Activated CD4-positive, CD25-positive, alpha-beta regulatory T cell treated with anti-CD3 and anti-CD28 coated beads, Interleukin-2, amount 50 U/mL, for 16 hours (primary cell): Measurements from ENCODE around the gene MTUS2.

Experiments
- DNase-seq: peaks from one replicate; pipeline ENCODE4 v3.0.0-alpha.2; 2020; ENCODE audit warnings: low read depth, low spot score

The MTUS2 gene

DNA sequence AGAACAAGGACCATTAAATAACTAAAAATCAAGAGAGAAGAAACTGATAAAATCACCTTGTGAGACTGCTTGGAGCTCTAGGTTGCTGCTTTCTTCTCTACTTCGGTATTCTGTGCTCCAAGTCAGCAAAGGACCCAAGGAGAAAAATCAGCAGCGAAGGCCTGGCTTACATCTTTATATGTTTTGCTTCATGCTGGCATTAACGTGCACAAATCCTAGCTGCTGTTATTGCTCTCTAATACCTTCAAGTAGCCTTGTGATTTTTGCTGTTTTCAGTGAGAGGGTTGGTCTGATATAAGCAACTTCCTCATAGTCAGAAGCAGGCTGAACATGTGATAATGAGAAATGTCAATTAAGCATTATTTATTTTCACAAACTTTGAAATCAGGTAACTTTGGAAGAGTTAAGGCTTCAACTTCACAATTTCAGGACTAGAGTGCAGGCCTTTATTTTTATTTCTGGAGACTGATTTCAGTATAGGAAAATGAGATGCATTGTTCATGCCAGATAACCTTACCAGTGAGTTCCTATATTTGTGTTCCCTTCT, 410.2 kb downstream of the MTUS2 start:
- DNase-seq, result no peak

GRCh38 chr13:29239653-29240525, 419.8 kb downstream of the MTUS2 start:
- no peak for DNase-seq

DNA sequence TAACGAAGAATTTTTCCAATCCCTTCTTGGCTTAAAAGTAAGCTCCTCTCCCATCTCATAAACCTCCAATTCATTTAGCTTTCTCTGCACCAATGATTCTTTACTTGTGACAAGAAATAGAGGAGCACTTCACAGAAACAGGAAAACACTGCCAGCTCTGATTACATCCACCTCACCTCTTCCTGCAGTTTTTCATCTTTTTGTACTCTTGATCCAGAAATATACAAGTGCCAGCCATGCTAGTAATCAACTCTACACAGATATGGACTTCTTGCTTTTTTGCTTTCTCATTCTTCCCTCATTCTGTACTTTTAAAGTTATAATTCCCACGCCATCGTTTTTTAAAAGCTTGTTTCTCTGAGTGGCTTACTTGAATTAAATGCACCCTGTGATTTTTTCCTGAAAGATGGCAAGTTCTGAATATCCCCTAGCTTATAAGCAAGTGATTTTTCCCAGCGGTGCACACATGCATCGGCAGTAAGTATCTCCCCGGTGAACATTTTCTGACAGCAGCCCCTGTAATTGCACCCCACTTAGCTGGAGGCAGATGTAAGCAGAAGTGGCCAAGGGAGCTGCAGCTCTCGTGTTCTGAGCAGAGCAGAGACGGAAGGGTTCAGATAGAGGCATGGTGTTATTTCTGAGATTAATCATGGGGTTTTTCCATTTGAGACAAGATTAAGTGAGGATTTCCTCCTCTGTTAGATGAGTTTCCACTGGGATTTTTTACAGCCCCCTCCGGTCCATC, 434.7 kb downstream of the MTUS2 start:
- DNase-seq, result no peak

DNA sequence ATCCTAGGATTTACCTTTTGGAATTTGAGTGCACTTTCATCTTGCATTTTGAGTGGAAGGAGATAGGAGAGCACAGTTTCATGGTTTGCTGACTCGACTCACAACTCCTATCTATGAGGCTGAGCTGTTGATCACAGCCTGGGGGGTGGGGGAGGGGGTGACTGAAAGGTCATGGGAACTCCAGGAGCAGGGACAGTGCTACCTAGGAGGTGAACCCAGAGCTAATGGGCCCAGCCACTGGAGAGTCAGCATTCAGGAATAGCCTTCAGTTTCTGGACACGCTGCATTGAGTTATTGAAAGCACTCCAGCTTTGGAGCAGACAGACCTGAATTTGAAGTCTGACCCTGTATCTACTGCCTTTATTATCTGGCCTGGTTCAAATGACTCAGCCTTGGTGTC, 435.4 kb downstream of the MTUS2 start:
- no peak for DNase-seq

DNA sequence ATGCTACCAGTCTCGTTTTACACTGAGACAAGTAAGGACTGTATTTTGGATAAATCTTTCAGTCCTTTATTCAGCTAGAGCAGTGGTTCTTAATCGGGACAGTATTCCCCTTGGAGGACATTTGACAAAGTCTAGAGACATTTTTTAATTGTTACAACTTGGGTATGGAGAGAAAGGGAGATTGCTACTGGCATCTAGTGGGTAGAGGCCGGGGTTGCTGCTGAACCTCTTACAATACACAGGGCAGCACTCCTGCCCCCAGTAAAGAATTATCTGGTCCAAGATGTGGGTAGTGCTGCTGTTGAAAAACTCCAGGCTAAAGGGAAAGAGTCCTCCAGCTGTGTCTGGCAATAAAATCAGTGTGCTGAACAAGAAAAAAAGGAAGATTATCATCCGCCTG, 440.5 kb downstream of the MTUS2 start:
- DNase-seq, result no peak

DNA sequence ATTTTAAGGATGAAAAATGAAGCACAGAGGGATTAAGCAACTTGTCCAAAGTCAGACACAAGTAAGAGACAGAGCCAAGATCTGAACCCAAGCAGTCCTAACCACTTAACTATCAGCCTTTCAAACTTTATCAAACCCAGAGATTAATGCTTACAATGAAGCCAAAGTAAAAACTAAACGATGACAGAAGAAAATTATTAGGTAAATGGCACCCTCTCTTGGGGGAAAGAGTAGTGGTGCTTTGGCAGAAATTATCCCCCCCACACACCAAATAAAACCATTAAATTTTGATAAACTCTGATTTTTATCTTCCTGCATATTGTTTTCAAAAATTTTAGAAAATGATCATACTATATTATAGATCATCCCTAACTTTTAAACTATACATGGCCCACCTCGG, 446.1 kb downstream of the MTUS2 start:
- no peak for DNase-seq

DNA sequence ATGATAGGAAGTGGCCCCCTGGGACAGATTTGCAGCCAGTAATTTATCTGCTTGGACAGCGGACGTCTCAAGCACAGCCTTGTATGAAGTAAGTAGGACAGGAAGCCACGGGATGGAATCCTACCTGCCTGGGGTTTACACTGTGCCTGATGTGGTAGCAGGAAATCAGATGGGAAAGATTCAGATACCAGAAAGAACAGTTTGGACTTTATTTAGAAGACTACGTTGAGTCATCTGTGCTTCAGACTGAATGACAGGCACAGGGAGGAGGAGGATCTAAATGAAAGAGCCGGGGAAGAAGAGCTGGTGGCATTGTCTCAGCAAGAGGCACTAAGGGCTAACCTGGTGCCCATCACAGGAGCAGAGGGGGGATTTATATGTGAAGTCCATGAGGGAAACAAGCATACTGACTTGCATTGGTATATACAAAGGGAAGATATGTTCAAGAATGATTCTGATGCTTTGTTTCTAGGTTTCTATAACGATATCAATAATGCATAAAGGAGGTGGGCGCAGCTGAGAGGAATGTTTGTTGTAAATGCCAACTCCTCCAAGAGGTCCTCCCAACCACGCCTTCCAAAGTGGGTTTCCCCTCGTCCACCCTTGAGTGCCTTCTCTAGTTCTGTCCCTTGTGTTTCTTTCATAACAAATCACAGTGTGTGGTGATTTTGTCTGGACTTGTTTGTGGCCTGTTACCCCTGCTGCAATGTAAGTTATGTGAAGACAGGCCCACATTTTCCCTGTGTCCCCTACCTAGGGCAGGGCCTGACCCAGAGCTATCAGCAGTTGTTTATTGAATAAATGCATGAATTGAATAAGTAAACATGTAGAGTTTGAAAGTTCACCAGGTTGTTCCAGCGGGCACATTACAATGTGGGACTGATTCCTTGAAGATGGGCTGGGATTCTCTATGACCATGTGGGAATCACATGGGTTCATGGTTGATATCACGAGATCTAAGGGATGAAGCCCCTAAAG, 446.9 kb downstream of the MTUS2 start:
- no peak for DNase-seq

DNA sequence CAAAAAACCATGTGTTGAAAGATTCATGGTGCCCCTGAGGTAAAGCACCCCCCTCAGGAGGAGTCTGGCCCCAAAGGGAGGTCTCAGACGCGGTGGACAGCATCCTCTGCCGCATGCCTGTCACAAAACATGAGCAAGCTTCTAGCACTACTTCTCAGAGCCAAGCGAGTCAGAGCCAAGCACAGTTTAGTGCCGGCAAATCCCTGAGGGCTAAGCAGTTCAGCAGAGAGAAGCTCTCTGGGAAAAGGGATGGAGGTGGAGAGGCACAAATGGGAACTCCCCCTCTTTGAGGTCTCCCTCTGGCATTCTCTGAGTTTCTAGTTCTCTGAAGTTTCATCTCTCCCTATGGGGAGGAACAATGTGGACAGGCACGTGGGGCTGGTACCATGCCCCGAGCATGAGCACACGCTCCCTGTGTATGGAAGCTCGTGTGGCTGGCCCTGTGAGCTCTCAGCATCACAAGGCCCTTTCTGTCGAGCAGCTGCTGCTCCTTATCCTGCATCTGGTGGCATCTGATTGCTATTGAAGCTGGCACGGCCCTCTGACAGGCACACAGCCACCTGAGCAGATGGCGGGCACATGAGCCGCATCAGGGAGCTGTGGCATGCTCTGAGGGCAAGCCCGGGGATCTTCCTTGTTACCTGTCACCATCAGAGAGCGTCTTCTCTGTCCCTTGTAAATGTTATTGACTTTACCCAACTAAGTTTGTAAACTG, 450.3 kb downstream of the MTUS2 start:
- DNase-seq, result no peak

- no peak for DNase-seq
Measured at GRCh38 chr13:29271606-29272005, 451.5 kb downstream of the MTUS2 start.

GRCh38 chr13:29279356-29280254, 459.5 kb downstream of the MTUS2 start:
- no peak for DNase-seq

GRCh38 chr13:29281932-29282495, 461.9 kb downstream of the MTUS2 start:
- no peak for DNase-seq

DNA sequence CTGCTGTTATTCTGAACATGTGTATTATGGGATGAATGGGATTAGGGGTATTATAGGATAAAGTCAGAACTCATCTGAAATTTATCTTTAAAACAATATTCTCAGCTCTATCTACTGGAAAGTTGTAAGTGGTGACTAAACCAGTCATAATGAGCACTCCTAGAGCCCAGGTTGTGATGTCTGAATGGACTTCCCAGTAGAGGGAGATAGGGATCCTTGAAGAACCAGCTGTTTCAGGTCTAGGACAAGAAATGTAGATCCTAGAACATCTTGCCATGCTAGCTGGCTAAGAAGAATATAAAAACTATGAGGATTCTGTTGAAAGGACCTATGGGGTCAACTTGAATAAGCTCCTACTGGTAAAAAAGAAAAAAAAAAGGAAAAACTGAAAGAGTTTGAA, 464.6 kb downstream of the MTUS2 start:
- no peak for DNase-seq

DNA sequence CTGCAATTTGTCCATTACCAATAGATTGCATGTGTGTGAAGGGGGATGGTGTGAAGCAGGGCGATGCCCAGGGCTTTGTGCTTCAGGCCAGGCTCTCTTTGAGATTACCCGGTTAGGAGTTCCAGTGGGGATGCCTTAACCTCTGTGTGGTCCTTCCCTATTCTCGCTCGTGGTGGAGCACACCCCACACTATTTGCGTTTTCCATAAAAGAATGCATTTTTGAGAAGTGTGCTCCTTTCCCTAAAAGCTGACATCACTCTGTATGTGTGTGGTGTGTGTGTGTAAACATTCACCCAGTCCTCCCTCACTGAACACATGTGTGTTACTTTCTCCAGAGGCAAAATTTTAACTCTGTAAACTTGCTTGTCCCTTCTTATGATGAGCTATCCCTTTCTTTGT, 467.1 kb downstream of the MTUS2 start:
- no peak for DNase-seq

DNA sequence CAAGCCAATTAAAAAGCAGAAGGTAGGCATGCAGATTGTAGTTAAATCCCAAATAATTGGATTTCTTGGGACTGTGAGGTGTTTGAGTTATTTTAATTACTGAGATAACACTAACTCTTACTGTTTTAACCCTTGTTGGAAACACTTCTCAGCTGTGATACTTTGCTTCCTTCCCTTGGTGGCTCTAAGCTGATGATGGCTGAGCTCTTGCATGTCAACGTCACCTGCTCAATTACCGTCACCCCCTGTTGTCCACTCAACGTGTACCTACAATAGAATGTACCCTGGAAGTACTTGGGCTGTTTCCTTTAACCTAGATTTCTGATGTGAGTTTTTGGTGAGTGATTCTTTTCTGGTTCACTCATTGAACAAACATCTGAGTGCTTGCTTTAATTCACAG, 471.9 kb downstream of the MTUS2 start:
- no peak for DNase-seq

- no peak for DNase-seq
Measured at GRCh38 chr13:29294821-29295220, 474.7 kb downstream of the MTUS2 start.

GRCh38 chr13:29301027-29301426, 480.9 kb downstream of the MTUS2 start:
- no peak for DNase-seq

DNA sequence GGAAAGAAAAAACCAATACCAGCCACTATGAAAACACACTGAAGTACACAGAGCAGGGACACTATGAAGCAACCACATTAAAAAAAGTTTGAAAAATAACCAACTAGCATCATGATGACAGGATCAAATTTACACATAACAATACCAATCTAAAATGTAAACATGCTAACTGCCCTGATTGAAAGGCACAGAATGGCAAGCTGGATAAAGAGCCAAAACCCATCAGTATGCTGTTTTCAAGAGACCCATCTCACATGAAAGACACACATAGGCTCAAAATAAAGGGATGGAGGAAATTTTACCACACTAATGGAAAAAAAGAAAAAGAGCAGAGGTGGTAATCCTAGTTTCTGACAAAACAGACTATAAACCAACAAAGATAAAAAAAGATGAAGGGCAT, 484.0 kb downstream of the MTUS2 start:
- no peak for DNase-seq

- no peak for DNase-seq
Measured at GRCh38 chr13:29310806-29311205, 490.7 kb downstream of the MTUS2 start.

DNA sequence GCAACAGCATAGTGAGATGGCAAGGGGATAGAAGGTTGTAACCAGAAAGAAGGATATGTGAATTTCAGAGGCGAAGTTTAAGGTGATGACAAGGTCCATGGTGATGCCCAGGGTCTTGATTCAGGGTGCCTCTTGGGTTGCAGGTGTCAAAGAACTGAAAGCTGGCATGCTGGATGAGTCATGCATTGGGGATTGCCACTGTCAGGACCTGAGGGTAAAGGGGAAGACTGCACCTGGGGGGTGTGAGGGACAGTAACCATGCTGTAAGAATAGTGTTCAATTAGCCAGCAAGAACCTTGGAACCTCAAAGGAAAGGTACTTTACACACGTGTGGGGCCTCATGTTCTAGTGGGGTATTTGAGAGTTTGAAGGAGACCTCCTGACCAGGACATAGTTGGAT, 495.7 kb downstream of the MTUS2 start:
- no peak for DNase-seq

DNA sequence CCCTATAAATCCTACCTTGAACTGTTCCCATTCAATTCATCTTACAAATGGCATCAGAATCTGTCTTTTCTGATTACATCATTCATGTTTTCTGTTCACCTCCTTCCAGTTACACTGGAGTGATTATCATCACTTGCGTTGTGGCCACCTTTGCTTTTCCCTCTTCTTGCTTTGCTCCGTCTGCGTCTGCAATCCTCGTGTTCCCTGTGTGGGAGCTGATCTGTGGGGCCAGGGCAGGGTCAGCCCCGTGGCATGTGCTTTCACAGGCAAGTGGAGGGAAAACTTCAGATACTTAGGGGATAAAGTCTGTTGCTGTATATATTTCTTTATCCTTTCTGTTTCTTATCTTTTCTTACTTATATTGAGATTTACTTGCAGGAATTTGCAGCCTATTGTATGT, 497.7 kb downstream of the MTUS2 start:
- DNase-seq, result no peak
